Measurements from ENCODE around the gene CLNK.

The CLNK gene

GRCh38 chr4:10608501-10609219 is 75.9 kb downstream of the CLNK start:
- no peak for DNase-seq

DNA sequence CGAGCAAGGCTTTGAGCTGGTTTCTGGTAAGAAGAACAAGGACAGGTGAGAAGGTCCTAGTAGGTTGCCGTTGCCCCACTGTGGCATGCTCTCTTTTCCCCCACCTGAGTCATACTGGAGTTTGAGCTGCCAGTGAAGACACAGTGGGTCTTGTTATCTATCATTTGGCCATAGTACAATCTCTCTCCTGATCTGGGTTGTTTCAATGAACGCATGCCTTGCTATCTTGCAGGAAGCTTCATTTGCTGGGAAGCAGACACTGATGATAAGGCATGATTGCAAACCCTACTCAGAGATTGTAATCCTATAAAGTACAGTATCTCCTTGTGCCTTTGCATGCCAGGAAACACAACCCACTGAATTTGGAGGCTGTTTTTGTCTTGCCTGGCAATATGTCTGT is 77.4 kb downstream of the CLNK start:
- no peak for DNase-seq

GRCh38 chr4:10606483-10607155 is 77.9 kb downstream of the CLNK start:
- no peak for DNase-seq

- no peak for DNase-seq
These were observed 78.7 kb downstream of the CLNK start for GRCh38 chr4:10605746-10606482.

DNA sequence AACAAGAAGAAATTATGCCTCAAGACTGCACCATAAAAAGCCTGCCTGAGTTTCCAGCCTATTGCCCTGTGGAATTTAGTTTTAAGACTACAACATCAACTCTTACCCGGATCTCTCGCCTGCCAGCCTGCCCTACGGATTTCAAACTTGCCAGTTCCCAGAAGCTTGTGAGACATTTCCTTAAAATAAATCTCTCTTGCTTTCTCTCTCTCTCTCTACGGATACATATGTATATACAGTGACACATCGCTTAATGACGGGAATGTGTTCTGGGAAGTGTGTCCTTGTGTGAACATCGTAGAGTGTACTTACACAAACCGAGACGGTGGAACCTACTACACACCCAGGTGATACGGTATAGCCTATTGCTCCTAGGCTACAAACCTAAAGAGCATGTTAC is 79.5 kb downstream of the CLNK start:
- DNase-seq = no peak

DNA sequence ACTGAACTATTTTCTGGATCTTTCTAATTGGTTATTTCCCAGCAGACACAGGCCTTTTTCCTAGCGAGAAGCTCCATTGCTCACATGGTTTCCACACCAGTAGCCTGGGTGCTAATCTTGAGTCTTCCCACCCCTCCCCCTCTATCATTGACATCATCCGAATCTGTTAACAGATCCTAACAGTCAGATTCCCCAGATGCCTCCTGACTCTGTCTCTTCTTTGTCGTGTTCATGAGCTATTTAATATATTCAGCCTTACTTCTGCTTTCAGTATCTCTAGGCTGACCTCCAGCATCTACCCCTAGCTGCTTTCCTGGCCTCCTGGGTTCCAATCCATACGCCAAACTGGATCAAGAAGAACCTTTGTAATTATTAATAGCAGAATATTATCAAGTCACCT is 85.0 kb downstream of the CLNK start:
- no peak for DNase-seq

GRCh38 chr4:10598829-10599228 is 85.7 kb downstream of the CLNK start:
- DNase-seq = no peak

DNA sequence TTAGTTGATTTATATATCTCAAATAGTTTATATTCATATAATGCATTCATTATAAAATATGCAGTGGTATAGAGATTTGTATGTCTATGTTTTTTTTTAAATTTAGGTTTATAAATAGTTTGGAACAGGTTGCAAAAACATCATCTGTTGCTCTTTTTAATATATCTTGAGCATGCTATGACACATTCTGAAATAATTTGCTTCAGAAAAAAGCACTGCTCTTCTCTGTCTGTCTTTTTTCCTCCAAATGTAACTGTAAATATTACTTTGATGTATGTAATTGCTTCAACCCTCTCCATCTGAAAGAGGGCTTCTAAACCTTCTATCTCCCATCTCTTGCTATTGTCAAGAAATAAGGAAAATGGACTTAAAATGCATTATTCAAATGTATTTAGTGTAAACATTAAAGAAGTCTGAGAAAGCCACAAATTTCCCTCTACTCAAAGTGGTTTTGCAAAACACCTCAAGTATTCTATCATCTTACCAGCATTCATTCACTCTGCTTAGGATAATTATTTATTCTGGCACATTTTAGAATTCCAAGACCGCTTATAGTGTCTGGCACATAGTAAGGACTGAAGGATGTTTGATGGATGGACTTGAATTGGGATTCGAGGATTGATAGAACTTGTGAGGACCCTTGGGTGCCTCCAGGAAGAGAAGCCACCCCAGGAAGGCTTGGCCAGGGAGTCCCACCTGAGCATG is 87.8 kb downstream of the CLNK start:
- DNase-seq = no peak

DNA sequence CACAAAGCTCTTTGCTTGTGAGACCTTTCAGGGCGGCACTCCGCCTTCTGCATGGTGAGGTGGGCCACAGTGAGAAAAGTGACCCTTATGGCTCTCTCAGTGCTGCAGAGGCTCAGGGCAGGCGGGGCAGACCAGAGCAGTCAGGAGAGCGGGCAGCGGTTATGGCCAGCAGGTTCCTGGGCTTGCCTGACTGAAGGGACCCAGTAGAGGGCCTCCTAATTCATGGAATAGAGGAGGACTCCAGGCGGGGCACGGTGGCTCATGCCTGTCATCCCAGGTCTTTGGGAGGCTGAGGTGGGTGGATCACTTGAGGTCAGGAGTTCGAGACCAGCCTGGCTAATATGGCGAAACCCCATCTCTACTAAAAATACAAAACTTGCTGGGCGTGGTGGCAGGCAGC is 91.4 kb downstream of the CLNK start:
- no peak for DNase-seq

GRCh38 chr4:10590896-10591295 is 93.7 kb downstream of the CLNK start:
- DNase-seq = no peak

GRCh38 chr4:10589799-10590198 is 94.8 kb downstream of the CLNK start:
- no peak for DNase-seq

DNA sequence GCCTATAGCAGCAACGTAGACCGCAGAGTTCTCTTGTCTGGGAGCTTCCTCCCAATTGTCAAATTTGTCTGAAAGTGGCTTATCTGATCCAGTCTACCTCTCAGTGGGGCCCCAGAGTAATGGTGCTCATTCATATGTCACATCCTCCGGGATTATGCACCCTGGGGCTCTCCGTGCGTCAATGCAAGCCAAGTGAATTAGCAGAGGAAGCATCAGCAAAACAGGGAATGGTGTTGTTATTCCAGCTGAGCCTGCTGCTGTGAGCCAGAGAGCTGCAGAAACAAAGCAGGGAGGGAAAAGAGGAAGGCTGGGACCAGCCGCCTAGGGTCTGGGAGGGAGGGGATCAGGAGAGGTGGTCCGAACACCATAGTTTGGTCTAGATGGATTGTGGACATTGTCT is 95.2 kb downstream of the CLNK start:
- no peak for DNase-seq

DNA sequence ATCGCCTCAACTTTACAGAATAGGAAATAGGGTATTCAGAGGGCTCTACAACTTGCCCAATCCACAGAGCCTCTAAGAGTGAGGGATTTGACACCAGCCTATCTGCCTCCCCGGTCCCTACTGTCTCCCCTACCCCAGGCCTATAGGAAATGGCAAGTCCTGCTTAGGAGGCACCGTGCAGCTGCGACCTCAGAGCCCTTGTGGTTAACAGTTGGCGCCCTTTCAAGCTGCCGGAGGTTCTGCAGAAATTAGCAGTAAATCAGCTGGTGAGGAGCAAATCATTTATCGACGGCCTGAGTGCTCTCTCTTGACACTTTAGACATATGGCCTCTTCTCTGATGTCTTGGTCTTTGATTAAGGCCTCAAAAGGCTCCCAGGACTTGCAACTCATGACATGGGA is 96.9 kb downstream of the CLNK start:
- DNase-seq = no peak

DNA sequence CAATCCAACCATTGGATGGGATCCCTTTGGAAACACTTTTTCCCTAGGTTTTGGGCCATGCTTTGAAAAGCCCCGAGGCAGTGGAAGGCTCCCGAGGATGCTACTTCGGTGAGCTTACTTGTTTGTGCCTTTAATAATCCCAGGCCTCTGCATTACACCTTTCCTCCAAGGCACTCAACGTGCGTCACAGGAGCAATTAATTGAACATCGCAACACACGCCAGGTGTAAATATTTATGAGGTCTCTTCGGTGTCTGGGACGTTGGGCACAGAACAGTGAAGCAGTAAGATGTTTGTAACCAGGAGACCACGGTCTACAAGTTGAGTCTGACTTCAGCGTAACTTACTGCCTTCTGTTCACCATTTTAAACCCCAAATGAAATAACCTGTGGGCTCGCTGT is 97.3 kb downstream of the CLNK start:
- DNase-seq = no peak

DNA sequence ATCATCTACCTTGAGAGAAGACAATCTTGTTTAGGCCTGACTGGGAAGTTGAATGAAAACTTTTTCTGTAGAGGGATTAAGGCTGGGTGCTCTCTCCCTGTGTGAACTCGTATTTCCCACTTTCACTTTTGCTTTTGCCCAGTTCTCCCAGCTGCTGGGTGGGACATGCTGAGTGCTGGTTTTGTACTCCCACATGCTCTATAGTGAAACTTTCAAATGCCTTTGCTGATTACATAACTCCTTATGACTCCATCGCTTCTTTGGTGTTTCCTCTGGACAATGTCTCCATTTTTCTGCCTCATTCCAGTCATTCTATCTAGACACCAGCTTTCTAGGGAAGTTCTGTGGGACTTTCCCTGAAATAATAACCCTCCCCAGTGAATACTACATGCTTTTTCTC is 100.5 kb downstream of the CLNK start:
- DNase-seq = no peak

GRCh38 chr4:10582951-10583350 is 101.6 kb downstream of the CLNK start:
- DNase-seq = no peak

DNA sequence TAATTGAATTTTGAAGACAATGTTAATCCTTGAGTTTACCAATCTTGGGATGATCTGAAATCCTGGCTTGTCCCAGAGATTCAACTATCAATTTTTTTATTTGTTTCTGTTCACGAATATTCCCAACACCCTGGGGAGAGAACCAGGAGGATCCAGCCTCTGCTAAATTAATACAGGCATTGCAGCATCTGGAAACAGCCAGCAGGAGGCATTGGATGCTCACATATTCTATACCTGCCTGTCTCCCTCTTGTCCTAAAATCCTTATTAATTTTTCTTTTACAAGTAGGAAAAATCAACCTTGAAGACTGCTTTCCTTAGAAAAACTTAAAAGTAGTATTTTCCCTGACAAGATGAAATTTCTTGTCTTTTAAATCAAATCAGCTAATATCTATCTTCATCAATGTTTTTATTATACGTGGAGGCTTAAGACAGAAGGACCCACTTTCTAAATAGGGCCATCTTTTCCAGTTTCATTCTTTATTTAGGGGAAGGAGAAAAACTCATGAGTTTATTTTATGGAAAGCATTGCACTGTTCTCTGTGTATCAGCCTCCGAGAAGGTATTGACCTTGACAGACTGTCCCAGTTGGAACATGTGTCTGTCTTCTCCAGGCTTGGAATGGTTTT is 102.4 kb downstream of the CLNK start:
- no peak for DNase-seq

GRCh38 chr4:10581022-10581421 is 103.5 kb downstream of the CLNK start:
- no peak for DNase-seq

GRCh38 chr4:10579648-10580047 is 104.9 kb downstream of the CLNK start:
- no peak for DNase-seq

GRCh38 chr4:10577508-10578426 is 106.8 kb downstream of the CLNK start:
- no peak for DNase-seq

DNA sequence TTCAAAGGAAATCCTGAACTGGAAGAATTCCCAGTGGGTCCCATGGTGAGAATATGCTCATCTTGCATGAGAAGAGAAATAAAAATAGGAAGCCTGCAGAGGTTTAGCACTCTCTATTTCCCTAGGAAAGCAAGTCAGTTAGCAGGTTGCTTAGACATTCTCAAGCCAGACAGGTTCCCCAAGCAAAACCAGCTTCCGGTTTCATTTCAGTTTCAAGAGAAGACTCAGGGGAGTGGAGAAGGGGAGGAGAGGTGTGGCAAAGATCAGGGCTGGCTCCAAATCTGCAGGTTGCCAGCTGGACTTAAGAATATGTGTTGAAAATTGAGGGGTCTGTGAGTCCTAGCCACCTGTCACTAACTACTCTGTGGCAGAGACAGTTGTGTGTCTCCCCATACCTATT is 107.5 kb downstream of the CLNK start:
- no peak for DNase-seq

- no peak for DNase-seq
These were observed 108.3 kb downstream of the CLNK start for GRCh38 chr4:10576236-10576635.
